CD4-positive, CD25-positive, alpha-beta regulatory T cell (primary cell): ENCODE measurements around the gene VPREB1. TPM values are rescaled to one million over a fixed set of nuclear protein-coding genes. Genes with fewer than 3 reads are reported as not detected.
"Not testable (repeated sequence)": the region's sequence is repeated elsewhere in the genome, so short reads cannot be mapped to it uniquely, and the experiment has no call there.

ENCODE experiments used
- ATAC-seq, 2 donors: fragments of 150-1000 bp; cut with Tn5 transposase; one replicate each; pipeline ENCODE4 v1.10.0; 2021; ENCODE audit warnings: low read depth in 2 of 2, moderate number of reproducible peaks in 2 of 2, moderate library complexity in 1 of 2
- DNase-seq, 3 donors: peaks; one replicate each; pipeline versions ENCODE4 v3.0.0 to v3.0.0-alpha.2; 2012 to 2022; ENCODE audit warnings: mixed read lengths in 1 of 3
- H3K27ac ChIP-seq: one replicate; pipeline ENCODE4 v1.7.0; 2013; ENCODE audit warnings: mild to moderate bottlenecking, low read length; ENCODE audit not compliant: insufficient read depth, poor library complexity, severe bottlenecking
- H3K27me3 ChIP-seq: one replicate; pipeline ENCODE4 v1.7.0; 2013; ENCODE audit warnings: low read length; ENCODE audit not compliant: control insufficient read depth, insufficient read depth
- H3K36me3 ChIP-seq: one replicate; pipeline ENCODE4 v1.7.0; 2013; ENCODE audit warnings: mild to moderate bottlenecking, low read length, moderate library complexity; ENCODE audit not compliant: control insufficient read depth, insufficient read depth
- H3K4me1 ChIP-seq: 2 replicates; pipeline ENCODE4 v1.7.0; 2013; ENCODE audit warnings: mild to moderate bottlenecking, low read length; ENCODE audit not compliant: insufficient read depth, control insufficient read depth, poor library complexity, severe bottlenecking
- H3K4me3 ChIP-seq: one replicate; pipeline ENCODE4 v1.7.0; 2013; ENCODE audit warnings: low read depth, mild to moderate bottlenecking, low read length, moderate library complexity
- H3K9me3 ChIP-seq, 2 experiments: 1 replicate in 1 of 2; 2 replicates in 1 of 2; pipeline ENCODE4 v1.7.0; 2013; ENCODE audit warnings: low read length in 2 of 2, mild to moderate bottlenecking in 1 of 2, moderate library complexity in 1 of 2; ENCODE audit not compliant: control insufficient read depth in 2 of 2
- H3K27ac Mint-ChIP-seq, 3 donors: one replicate each; pipeline ENCODE4 v1.8.0; 2020 to 2022; ENCODE audit warnings: mild to moderate bottlenecking in 3 of 3, mixed read lengths in 3 of 3, moderate library complexity in 2 of 3
- H3K27me3 Mint-ChIP-seq: one replicate; pipeline ENCODE4 v1.8.0; 2022; ENCODE audit warnings: mild to moderate bottlenecking, mixed read lengths
- H3K36me3 Mint-ChIP-seq: one replicate; pipeline ENCODE4 v1.8.0; 2020; ENCODE audit warnings: mixed read lengths
- H3K4me1 Mint-ChIP-seq, 4 donors: one replicate each; pipeline ENCODE4 v1.8.0; 2020 to 2022; ENCODE audit warnings: mixed read lengths in 4 of 4, mild to moderate bottlenecking in 1 of 4
- H3K4me3 Mint-ChIP-seq, 4 donors: one replicate each; pipeline ENCODE4 v1.8.0; 2020 to 2022; ENCODE audit warnings: mild to moderate bottlenecking in 4 of 4, mixed read lengths in 4 of 4, moderate library complexity in 3 of 4
- H3K9me3 Mint-ChIP-seq, 7 donors: one replicate each; pipeline ENCODE4 v1.8.0; 2020 to 2022; ENCODE audit warnings: mixed read lengths in 7 of 7, mild to moderate bottlenecking in 3 of 7, moderate library complexity in 2 of 7
- polyA plus RNA-seq, 4 donors: library from polyadenylated mRNA; unstranded; fragments of 300-500 nt; fragmentation: Illumina TruSeq; gene quantifications; one replicate each; pipeline ENCODE4 v1.2.3, GENCODE V29; 2021
- total RNA-seq: library from RNA; stranded (reverse); gene quantifications from one replicate; pipeline ENCODE4 v1.2.3, GENCODE V29; 2022

The VPREB1 gene
- total and polyA plus RNA-seq, 5 donors from 2014 or later, result not detected

DNA sequence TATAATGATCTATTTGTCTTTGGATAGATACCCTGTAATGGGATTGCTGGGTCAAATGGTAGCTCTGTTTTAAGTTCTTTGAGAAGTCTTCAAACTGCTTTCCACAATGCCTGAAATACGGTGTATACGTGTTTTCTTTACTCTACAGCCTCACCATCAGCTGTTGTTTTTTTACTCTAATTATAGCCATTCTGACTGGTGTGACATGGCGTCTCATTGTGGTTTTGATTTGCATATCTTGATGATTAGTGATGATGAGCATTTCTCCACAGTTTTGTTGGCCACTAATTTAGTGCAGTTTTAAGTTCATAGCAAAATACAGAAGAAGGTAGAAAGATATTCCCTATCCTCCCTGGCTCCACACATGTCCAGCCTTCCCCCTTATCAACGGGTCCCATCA is 26.3 kb upstream of the VPREB1 start:
- H3K9me3 Mint-ChIP-seq, result no peaks in the 10 kb centered on the region
- H3K4me1 Mint-ChIP-seq, result no peaks in the 10 kb centered on the region
- H3K4me3 Mint-ChIP-seq, result no peak overlapping the region
- no peaks in the 10 kb centered on the region for H3K27me3 Mint-ChIP-seq
- Histone ChIP-seq H3K9me3 (no peaks in the 10 kb centered on the region), H3K27ac (no peak overlapping the region), H3K4me1 (no peaks in the 10 kb centered on the region), H3K36me3 (no peaks in the 10 kb centered on the region), H3K4me3 (no peak overlapping the region), H3K27me3 (no peaks in the 10 kb centered on the region)
- ATAC-seq (no peak), DNase-seq (no peak)
- H3K36me3 Mint-ChIP-seq, result no peaks in the 10 kb centered on the region
- H3K27ac Mint-ChIP-seq, result no peak overlapping the region

- no peaks in the 10 kb centered on the region for H3K27me3 Mint-ChIP-seq
- ATAC-seq, result no peak
Measured at GRCh38 chr22:22219140-22219996, 25.2 kb upstream of the VPREB1 start.

DNA sequence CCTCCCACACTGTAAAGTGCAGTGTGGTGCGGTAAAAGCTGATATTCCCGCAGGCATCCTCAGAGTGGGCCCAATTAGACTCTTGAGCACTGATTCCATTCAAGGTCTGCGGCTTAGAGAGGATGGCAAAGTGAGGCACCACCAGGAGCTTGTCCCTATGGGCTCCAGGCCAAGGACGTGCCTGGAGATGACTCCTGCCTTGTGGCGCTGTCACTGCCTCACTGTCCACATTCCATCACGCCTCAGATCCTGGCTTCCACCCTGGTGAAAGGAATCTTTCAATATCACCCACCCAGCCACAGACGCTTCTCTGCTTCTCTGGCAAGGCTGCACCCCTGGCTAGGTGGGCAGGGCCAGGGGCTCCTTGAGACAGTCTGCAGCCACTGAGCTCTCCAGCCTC is 23.5 kb upstream of the VPREB1 start:
- H3K36me3 Mint-ChIP-seq, ATAC-seq, H3K4me3 Mint-ChIP-seq, H3K4me1 ChIP-seq, H3K27ac ChIP-seq, H3K27me3 Mint-ChIP-seq, H3K4me3 ChIP-seq, DNase-seq, H3K36me3 ChIP-seq, H3K27ac Mint-ChIP-seq, H3K9me3 ChIP-seq, H3K27me3 ChIP-seq, H3K4me1 Mint-ChIP-seq, H3K9me3 Mint-ChIP-seq: not testable (repeated sequence)

More at GRCh38 chr22:22219140-22219996, 25.2 kb upstream of the VPREB1 start:
- no peaks in the 10 kb centered on the region for H3K4me1 Mint-ChIP-seq
- peak overlapping the region in 1 of 3 donors; percentile 56 for H3K27ac Mint-ChIP-seq
- H3K4me3 ChIP-seq, result no peak overlapping the region
- no peaks in the 10 kb centered on the region for H3K36me3 Mint-ChIP-seq
- H3K27me3 ChIP-seq, result no peaks in the 10 kb centered on the region
- no peaks in the 10 kb centered on the region for H3K9me3 ChIP-seq
- H3K36me3 ChIP-seq, result no peaks in the 10 kb centered on the region
- H3K4me1 ChIP-seq, result no peaks in the 10 kb centered on the region
- no peak for DNase-seq
- H3K9me3 Mint-ChIP-seq, result no peaks in the 10 kb centered on the region
- H3K4me3 Mint-ChIP-seq, result no peak overlapping the region
- H3K27ac ChIP-seq, result no peak overlapping the region

DNA sequence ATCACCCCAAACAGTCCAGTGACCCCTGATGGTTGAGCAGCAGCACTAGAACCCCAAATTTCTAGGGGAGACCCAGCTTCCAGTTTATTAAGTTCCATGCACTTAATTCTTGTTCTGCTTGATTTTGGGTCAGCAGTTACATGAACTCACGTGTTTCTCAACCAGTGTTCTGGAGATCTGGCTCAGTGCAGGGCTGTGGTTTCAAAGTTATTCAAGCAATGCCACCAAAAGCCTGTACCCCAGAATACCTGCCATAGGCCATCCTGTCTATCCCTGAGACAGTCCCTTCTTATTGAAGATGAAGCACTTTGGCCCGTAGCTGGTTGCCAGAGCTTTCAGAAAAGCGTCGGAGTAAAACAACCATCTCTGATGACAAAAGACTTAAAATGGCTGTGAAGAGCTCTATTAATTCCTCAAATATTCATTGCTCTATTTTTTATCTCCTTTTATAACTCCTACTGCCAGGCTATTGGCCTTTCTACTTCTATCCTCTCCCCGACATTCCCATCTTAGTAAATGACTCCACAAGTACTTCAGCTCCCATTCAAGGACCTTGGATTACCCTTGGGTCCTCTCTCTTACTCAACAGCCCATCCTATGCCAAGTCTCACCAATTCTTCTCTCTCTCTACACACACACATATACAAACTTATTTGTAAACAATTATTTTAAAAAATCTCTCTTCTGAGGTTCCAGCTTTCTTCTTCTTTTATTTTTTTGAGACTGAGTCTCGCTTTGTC is 18.0 kb upstream of the VPREB1 start:
- Mint-ChIP-seq H3K27me3 (no peaks in the 10 kb centered on the region), H3K4me3 (no peak overlapping the region), H3K36me3 (no peaks in the 10 kb centered on the region), H3K9me3 (no peaks in the 10 kb centered on the region), H3K27ac (no peak overlapping the region), H3K4me1 (no peaks in the 10 kb centered on the region)
- no peaks in the 10 kb centered on the region for H3K9me3 ChIP-seq
- no peak overlapping the region for H3K4me3 ChIP-seq
- DNase-seq (no peak), ATAC-seq (no peak)
- no peaks in the 10 kb centered on the region for H3K27me3 ChIP-seq
- no peaks in the 10 kb centered on the region for H3K36me3 ChIP-seq
- H3K4me1 ChIP-seq, result no peaks in the 10 kb centered on the region
- H3K27ac ChIP-seq, result no peak overlapping the region

- Mint-ChIP-seq H3K36me3 (no peaks in the 10 kb centered on the region), H3K4me1 (no peaks in the 10 kb centered on the region)
Measured at GRCh38 chr22:22228421-22228820, 16.2 kb upstream of the VPREB1 start.

DNA sequence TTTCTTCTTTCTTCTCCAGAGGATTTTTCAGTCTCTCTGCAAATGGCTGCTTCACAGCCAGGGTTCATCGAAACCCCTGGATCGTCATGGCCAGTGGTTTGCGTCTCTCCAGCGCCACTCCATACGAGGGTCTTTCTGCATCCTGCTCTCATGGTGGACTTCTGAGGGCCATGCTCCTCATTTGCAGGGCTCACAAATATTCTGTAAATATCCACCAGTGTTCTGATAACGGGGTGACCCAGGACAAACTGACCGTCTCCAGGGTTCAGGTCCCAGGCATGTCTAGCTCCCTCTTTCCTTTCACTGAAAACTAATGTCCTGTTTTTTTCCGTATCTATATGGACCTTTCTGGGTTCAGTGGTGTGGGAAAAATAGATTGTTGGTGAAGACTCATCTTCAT is 15.7 kb upstream of the VPREB1 start:
- no peaks in the 10 kb centered on the region for H3K9me3 Mint-ChIP-seq
- Histone ChIP-seq H3K4me1 (no peaks in the 10 kb centered on the region), H3K9me3 (no peaks in the 10 kb centered on the region), H3K27me3 (no peaks in the 10 kb centered on the region), H3K36me3 (no peaks in the 10 kb centered on the region), H3K4me3 (no peak overlapping the region), H3K27ac (no peak overlapping the region)
- DNase-seq (no peak), ATAC-seq (no peak)
- no peaks in the 10 kb centered on the region for H3K27me3 Mint-ChIP-seq
- H3K36me3 Mint-ChIP-seq, result no peaks in the 10 kb centered on the region
- no peak overlapping the region for H3K4me3 Mint-ChIP-seq
- H3K4me1 Mint-ChIP-seq, result no peaks in the 10 kb centered on the region
- no peak overlapping the region for H3K27ac Mint-ChIP-seq

More at GRCh38 chr22:22228421-22228820, 16.2 kb upstream of the VPREB1 start:
- Mint-ChIP-seq H3K27me3 (no peaks in the 10 kb centered on the region), H3K4me3 (no peak overlapping the region), H3K27ac (no peak overlapping the region), H3K9me3 (no peaks in the 10 kb centered on the region)
- ATAC-seq (no peak), DNase-seq (no peak)
- no peak overlapping the region for H3K4me3 ChIP-seq
- H3K9me3 ChIP-seq, result no peaks in the 10 kb centered on the region
- H3K36me3 ChIP-seq, result no peaks in the 10 kb centered on the region
- H3K27ac ChIP-seq, result no peak overlapping the region
- no peaks in the 10 kb centered on the region for H3K4me1 ChIP-seq
- H3K27me3 ChIP-seq, result no peaks in the 10 kb centered on the region

DNA sequence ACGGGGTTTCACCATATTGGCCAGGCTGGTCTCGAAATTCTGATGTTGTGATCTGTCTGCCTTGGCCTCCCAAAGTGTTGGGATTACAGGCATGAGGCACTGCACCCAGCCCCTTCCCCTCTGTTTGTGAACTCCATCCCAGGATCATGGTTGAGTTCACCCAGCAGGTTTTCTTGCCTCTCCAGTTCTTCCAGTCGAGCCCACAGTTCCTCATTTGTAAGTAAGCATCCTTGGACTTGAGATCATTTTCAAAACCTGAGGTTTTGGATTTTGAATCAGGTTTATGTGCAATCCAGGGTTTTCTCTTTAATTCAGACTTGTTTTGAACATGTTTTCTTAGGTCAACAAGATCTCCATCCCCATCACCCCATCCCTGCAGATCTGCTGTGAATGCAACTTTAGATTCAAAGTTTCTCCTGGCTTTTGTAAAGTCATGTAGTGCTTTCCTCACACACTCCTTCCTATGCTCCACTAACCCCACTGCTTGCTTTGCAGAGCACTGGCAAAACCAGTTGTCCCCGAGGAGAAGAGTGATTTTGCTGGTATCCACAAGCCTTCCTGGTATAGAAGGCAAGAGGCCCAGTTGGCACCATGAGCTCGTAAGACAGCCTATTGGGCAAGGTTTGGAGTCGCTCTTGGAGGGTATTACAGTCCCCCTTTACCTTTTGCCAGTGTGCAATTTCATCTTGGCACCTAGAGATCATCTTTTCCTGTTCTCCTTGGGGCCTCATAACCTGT is 14.7 kb upstream of the VPREB1 start:
- H3K27me3 ChIP-seq, result no peaks in the 10 kb centered on the region
- no peaks in the 10 kb centered on the region for H3K9me3 ChIP-seq
- DNase-seq, result no peak
- no peak overlapping the region for H3K4me3 ChIP-seq
- ATAC-seq, result no peak
- no peaks in the 10 kb centered on the region for H3K4me1 ChIP-seq
- Mint-ChIP-seq H3K4me1 (no peaks in the 10 kb centered on the region), H3K36me3 (no peaks in the 10 kb centered on the region), H3K27me3 (no peaks in the 10 kb centered on the region), H3K9me3 (no peaks in the 10 kb centered on the region), H3K27ac (no peak overlapping the region), H3K4me3 (no peak overlapping the region)
- H3K36me3 ChIP-seq, result no peaks in the 10 kb centered on the region
- H3K27ac ChIP-seq, result no peak overlapping the region
